HepG2 (cell line): ENCODE measurements around the gene GSS. TPM values are rescaled to one million over a fixed set of nuclear protein-coding genes. Genes with fewer than 3 reads are reported as not detected.
A peak's percentile ranks its signal among the peaks of the same experiment; 100 is the strongest.

ENCODE experiments used
- ATAC-seq: fragments of 200-7000 bp; cut with Tn5 transposase; 3 replicates; pipeline ENCODE4 v1.9.1; 2020; ENCODE audit warnings: mild to moderate bottlenecking, moderate library complexity
- BruUV-seq: library from RNA; stranded (reverse); fragments of 400-500 nt; replicated peaks from 2 replicates; lab custom pipeline; 2021; lab: Mats Ljungman, UMichigan
- CTCF ChIA-PET: fragments of 300-600 bp; formaldehyde crosslinking; extraction: SDS; loops from one replicate; lab custom pipeline; 2021; ENCODE audit warnings: low total read pairs, inconsistent platforms, low intra/inter-chr PET ratio; lab: Yijun Ruan, JAX
- POLR2A ChIA-PET: fragments of 350-600 bp; sonication (Branson Sonifier 250); formaldehyde crosslinking; loops from one replicate; lab custom pipeline; 2020; ENCODE audit warnings: antibody characterized with exemption, inconsistent platforms; lab: Yijun Ruan, JAX
- DNase-seq: peaks from one replicate; pipeline ENCODE4 v3.0.0-alpha.2; 2015; ENCODE audit warnings: low spot score
- FAIRE-seq: peaks from 3 replicates; lab custom pipeline; 2011; peaks lifted over from hg19 to GRCh38; lab: Jason Lieb, UNC
- H2AFZ ChIP-seq: one replicate; pipeline ENCODE4 v1.6.1; 2011; ENCODE audit warnings: low read length, inconsistent platforms
- H3K27ac ChIP-seq: fragments of 300-600 bp; 3 replicates; pipeline ENCODE4 v1.8.0; 2011; ENCODE audit warnings: mixed run types, mild to moderate bottlenecking, mixed read lengths, low read length, inconsistent platforms; ENCODE audit not compliant: insufficient read depth; ENCODE audit errors: extremely low read length
- H3K27me3 ChIP-seq, 2 experiments: fragments of 200-600 bp in 1 of 2; 2 replicates in 1 of 2; 3 replicates in 1 of 2; pipeline versions ENCODE4 v1.6.0 to v1.8.0; 2011; ENCODE audit warnings: low read length in 2 of 2, mild to moderate bottlenecking in 2 of 2, moderate library complexity in 2 of 2, inconsistent platforms in 1 of 2; ENCODE audit not compliant: insufficient read depth in 2 of 2, control insufficient read depth in 1 of 2
- H3K36me3 ChIP-seq, 2 experiments: fragments of 200-600 bp in 1 of 2; replicated peaks in 1 of 2; 2 replicates in 1 of 2; 3 replicates in 1 of 2; pipeline versions ENCODE4 v1.5.1 to v1.8.0; 2011; ENCODE audit warnings: low read length in 2 of 2, inconsistent platforms in 1 of 2; ENCODE audit not compliant: insufficient read depth in 2 of 2, control insufficient read depth in 1 of 2
- H3K4me1 ChIP-seq: 2 replicates; pipeline ENCODE4 v1.5.1; 2012; ENCODE audit warnings: low read length, inconsistent platforms; ENCODE audit not compliant: insufficient read depth
- H3K4me2 ChIP-seq: 2 replicates; pipeline ENCODE4 v1.6.0; 2011; ENCODE audit warnings: low read depth, low read length, inconsistent platforms
- H3K4me3 ChIP-seq, 3 experiments: fragments of 200-600 bp in 1 of 3; sonication (generic), shearing (Covaris generic) in 1 of 3; replicated peaks in 1 of 3; 2 replicates each; pipeline ENCODE4 v1.5.1; 2011 to 2016; ENCODE audit warnings: low read length in 3 of 3, inconsistent platforms in 2 of 3, low read depth in 2 of 3, mild to moderate bottlenecking in 2 of 3, control low read depth in 1 of 3, mixed read lengths in 1 of 3; ENCODE audit not compliant: insufficient read depth in 1 of 3
- H3K79me2 ChIP-seq: one replicate; pipeline ENCODE4 v1.6.1; 2011; ENCODE audit warnings: low read length, inconsistent platforms; ENCODE audit not compliant: insufficient read depth
- H3K9ac ChIP-seq: 2 replicates; pipeline ENCODE4 v1.6.0; 2011; ENCODE audit warnings: mild to moderate bottlenecking, low read depth, low read length, inconsistent platforms; ENCODE audit not compliant: insufficient read depth
- H3K9me3 ChIP-seq: 2 replicates; pipeline ENCODE4 v1.5.1; 2012; ENCODE audit warnings: mild to moderate bottlenecking, low read length
- H4K20me1 ChIP-seq: 2 replicates; pipeline ENCODE4 v1.6.0; 2011; ENCODE audit warnings: inconsistent platforms, mild to moderate bottlenecking, low read length, moderate library complexity; ENCODE audit not compliant: insufficient read depth
- AGO2 ChIP-seq: fragments of 200-400 bp; formaldehyde crosslinking; optimal IDR thresholded peaks from 2 replicates; pipeline ENCODE3; 2017; ENCODE audit warnings: mild to moderate bottlenecking, low read depth, low read length, moderate library complexity
- BHLHE40 ChIP-seq: IDR thresholded peaks from 2 replicates; pipeline ENCODE4 v1.6.1; 2011; ENCODE audit warnings: low read length, improper control_type of control experiment
- ESRRA ChIP-seq: sonication (generic); formaldehyde crosslinking; IDR thresholded peaks from 2 replicates; pipeline ENCODE4 v1.5.1; 2020; ENCODE audit warnings: mild to moderate bottlenecking, low read depth, missing genetic modification reagents
- FOXO1 ChIP-seq: sonication (generic); formaldehyde crosslinking; IDR thresholded peaks from 2 replicates; pipeline ENCODE4 v1.4.0; 2020; ENCODE audit warnings: missing genetic modification reagents
- IRX3 ChIP-seq: sonication (generic); formaldehyde crosslinking; IDR thresholded peaks from 2 replicates; pipeline ENCODE4 v1.8.1; 2023; ENCODE audit warnings: mild to moderate bottlenecking, low read depth, missing genetic modification reagents, borderline replicate concordance
- JUNB ChIP-seq: sonication (generic); formaldehyde crosslinking; IDR thresholded peaks from 2 replicates; pipeline ENCODE4 v1.8.0; 2022; ENCODE audit warnings: missing genetic modification reagents, mild to moderate bottlenecking, borderline replicate concordance
- KDM2A ChIP-seq: sonication (generic); formaldehyde crosslinking; IDR thresholded peaks from 2 replicates; pipeline ENCODE4 v1.4.0; 2020; ENCODE audit warnings: low read depth, missing genetic modification reagents, borderline replicate concordance
- MATR3 ChIP-seq: sonication (generic); formaldehyde crosslinking; IDR thresholded peaks from 2 replicates; pipeline ENCODE4 v1.4.0; 2020; ENCODE audit warnings: missing genetic modification reagents
- MNT ChIP-seq: fragments of 450-650 bp; IDR thresholded peaks from 2 replicates; pipeline ENCODE4 v1.6.1; 2016
- NFRKB ChIP-seq: fragments of 450-650 bp; IDR thresholded peaks from 2 replicates; pipeline ENCODE4 v1.6.1; 2017
- PLRG1 ChIP-seq: fragments of 450-650 bp; conservative IDR thresholded peaks from 2 replicates; pipeline ENCODE4 v1.6.1; 2016
- POLR2A ChIP-seq, 2 experiments: IDR thresholded peaks; 2 replicates each; pipeline ENCODE4 v1.6.1; 2011; ENCODE audit warnings: low read depth in 2 of 2, low read length in 2 of 2, mild to moderate bottlenecking in 1 of 2, moderate library complexity in 1 of 2; ENCODE audit not compliant: insufficient read depth in 1 of 2
- SNAI1 ChIP-seq: sonication (generic); formaldehyde crosslinking; IDR thresholded peaks from 2 replicates; pipeline ENCODE4 v1.5.0; 2020; ENCODE audit warnings: mild to moderate bottlenecking, missing genetic modification reagents, borderline replicate concordance
- TGIF2 ChIP-seq: IDR thresholded peaks from 2 replicates; pipeline ENCODE4 v1.6.1; 2016; ENCODE audit warnings: control low read depth, missing compliant biosample characterization
- ZNF326 ChIP-seq: sonication (generic); formaldehyde crosslinking; IDR thresholded peaks from 2 replicates; pipeline ENCODE4 v1.4.0; 2020; ENCODE audit warnings: missing genetic modification reagents, borderline replicate concordance
- ZNF614 ChIP-seq: IDR thresholded peaks from 2 replicates; pipeline ENCODE4 v1.6.1; 2018; ENCODE audit warnings: missing biosample characterization, missing genetic modification reagents, inconsistent platforms, borderline replicate concordance
- ZNF660 ChIP-seq: sonication (generic); formaldehyde crosslinking; IDR thresholded peaks from 2 replicates; pipeline ENCODE4 v1.5.1; 2020; ENCODE audit warnings: mild to moderate bottlenecking, low read depth, missing genetic modification reagents, borderline replicate concordance
- ZNF776 ChIP-seq: sonication (generic); formaldehyde crosslinking; IDR thresholded peaks from 2 replicates; pipeline ENCODE4 v1.4.0; 2020; ENCODE audit warnings: mild to moderate bottlenecking, missing genetic modification reagents
- WGBS: methylation state at CpG from one replicate; pipeline ENCODE4 v1.1.6; 2017; ENCODE audit warnings: low lambda C conversion rate; 5-methylcytosine and 5-hydroxymethylcytosine counted together
- in situ Hi-C: cut with HindIII; loops from 2 replicates; pipeline ENCODE4 v1.10.0; 2017; ENCODE audit warnings: low pct_unique_long_range_greater_than_20kb; ENCODE audit not compliant: extremely low pct_ligation_motif_present
- intact Hi-C: fragments of 100-400 bp; cut with micrococcal nuclease; formaldehyde crosslinking; loops from one replicate; pipeline ENCODE4 v1.10.0; 2022; ENCODE audit not compliant: unreplicated experiment
- polyA plus RNA-seq, 8 experiments: library from polyadenylated mRNA; depleted of rRNA in 3 of 8; stranded (reverse) in 7 of 8; unstranded in 1 of 8; fragments of >200 nt; fragmentation: Illumina TruSeq in 4 of 8; extraction: Trizol in 4 of 8; gene quantifications; 2 replicates each; pipeline versions ENCODE4 v1.2.1 to v1.2.3, GENCODE V29; 2011 to 2016; ENCODE audit warnings: low read depth in 4 of 8, missing spikeins in 1 of 8, mixed read lengths in 1 of 8; ENCODE audit not compliant: insufficient read depth in 1 of 8
- total RNA-seq, 5 experiments: library from RNA; depleted of rRNA; stranded (reverse); fragments of >200 nt; fragmentation: Illumina TruSeq; extraction: Trizol; gene quantifications; 2 replicates each; pipeline ENCODE4 v1.2.3, GENCODE V29; 2016; ENCODE audit warnings: low read depth in 1 of 5
- TF ChIP-seq, protein P1 (sequence below): sonication (generic); formaldehyde crosslinking; IDR thresholded peaks from 2 replicates; pipeline ENCODE4 v1.5.1; 2020; ENCODE audit warnings: missing genetic modification reagents, mild to moderate bottlenecking, borderline replicate concordance
- TF ChIP-seq, protein P2 (sequence below): sonication (generic); formaldehyde crosslinking; IDR thresholded peaks from 2 replicates; pipeline ENCODE4 v1.4.0; 2020; ENCODE audit warnings: missing genetic modification reagents

The GSS gene
- total and polyA plus RNA-seq, 2 of the 13 experiments (the other 11 are each of a cell fraction or from before 2014, with no cell fraction given), result 80.1 to 102 TPM

- FAIRE-seq, result no peak
- ATAC-seq, result no peak
- WGBS, result 63% methylated on average over 12 of the region's 12 CpGs
- intact Hi-C loops (no loop called here), in situ Hi-C loops (no loop called here)
- Histone ChIP-seq H4K20me1 (no peaks in the 10 kb centered on the region), H3K4me2 (no peak overlapping the region), H3K79me2 (no peaks in the 10 kb centered on the region), H3K36me3 (no peaks in the 10 kb centered on the region), H3K9me3 (no peaks in the 10 kb centered on the region), H3K4me3 (no peak overlapping the region), H3K9ac (no peak overlapping the region), H3K27ac (no peak overlapping the region), H3K4me1 (peaks cover 13% of the 10 kb centered on the region), H2AFZ (no peak overlapping the region), H3K27me3 (peaks cover 28 to 43% of the 10 kb centered on the region in 2 experiments)
- no TSS peak for BruUV-seq
- CTCF ChIA-PET, result no interaction called here
- POLR2A ChIA-PET, result no interaction called here
- DNase-seq, result no peak
- TF ChIP-seq KDM2A (CRISPR knock-in tag) (peak; percentile 68), IRX3 (CRISPR knock-in tag) (no peak), AGO2 (peak; percentile 31), BHLHE40 (peak; percentile 13; the same call in 1 of the 2 replicates), FOXO1 (CRISPR knock-in tag) (0 out of 2 replicates have a peak, but pooled peaks have one; percentile 21), ZNF660 (CRISPR knock-in tag) (no peak), MATR3 (CRISPR knock-in tag) (0 out of 2 replicates have a peak, but pooled peaks have one; percentile 68), PLRG1 (no peak), ZNF326 (CRISPR knock-in tag) (peak; percentile 96), SNAI1 (CRISPR knock-in tag) (no peak), ESRRA (CRISPR knock-in tag) (0 out of 2 replicates have a peak, but pooled peaks have one; percentile 23), MNT (peak; percentile 69), ZNF776 (no peak), NFRKB (no peak), JUNB (CRISPR knock-in tag) (peak; percentile 67; the same call in 1 of the 2 replicates), TGIF2 (CRISPR knock-in tag) (no peak), ZNF614 (no peak), POLR2A (IDR thresholded peaks at IDR 0.05; ENCODE audit: insufficient read depth in 1 of 2, low read depth in 2 of 2, low read length in 2 of 2) (peak in 1 of 2 experiments; percentile 51; a peak in 1 of 4 replicates)
- TF ChIP-seq, protein P1, sequence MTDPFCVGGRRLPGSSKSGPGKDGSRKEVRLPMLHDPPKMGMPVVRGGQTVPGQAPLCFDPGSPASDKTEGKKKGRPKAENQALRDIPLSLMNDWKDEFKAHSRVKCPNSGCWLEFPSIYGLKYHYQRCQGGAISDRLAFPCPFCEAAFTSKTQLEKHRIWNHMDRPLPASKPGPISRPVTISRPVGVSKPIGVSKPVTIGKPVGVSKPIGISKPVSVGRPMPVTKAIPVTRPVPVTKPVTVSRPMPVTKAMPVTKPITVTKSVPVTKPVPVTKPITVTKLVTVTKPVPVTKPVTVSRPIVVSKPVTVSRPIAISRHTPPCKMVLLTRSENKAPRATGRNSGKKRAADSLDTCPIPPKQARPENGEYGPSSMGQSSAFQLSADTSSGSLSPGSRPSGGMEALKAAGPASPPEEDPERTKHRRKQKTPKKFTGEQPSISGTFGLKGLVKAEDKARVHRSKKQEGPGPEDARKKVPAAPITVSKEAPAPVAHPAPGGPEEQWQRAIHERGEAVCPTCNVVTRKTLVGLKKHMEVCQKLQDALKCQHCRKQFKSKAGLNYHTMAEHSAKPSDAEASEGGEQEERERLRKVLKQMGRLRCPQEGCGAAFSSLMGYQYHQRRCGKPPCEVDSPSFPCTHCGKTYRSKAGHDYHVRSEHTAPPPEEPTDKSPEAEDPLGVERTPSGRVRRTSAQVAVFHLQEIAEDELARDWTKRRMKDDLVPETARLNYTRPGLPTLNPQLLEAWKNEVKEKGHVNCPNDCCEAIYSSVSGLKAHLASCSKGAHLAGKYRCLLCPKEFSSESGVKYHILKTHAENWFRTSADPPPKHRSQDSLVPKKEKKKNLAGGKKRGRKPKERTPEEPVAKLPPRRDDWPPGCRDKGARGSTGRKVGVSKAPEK (CRISPR knock-in tag), result 0 out of 2 replicates have a peak, but pooled peaks have one; percentile 61
- TF ChIP-seq, protein P2, sequence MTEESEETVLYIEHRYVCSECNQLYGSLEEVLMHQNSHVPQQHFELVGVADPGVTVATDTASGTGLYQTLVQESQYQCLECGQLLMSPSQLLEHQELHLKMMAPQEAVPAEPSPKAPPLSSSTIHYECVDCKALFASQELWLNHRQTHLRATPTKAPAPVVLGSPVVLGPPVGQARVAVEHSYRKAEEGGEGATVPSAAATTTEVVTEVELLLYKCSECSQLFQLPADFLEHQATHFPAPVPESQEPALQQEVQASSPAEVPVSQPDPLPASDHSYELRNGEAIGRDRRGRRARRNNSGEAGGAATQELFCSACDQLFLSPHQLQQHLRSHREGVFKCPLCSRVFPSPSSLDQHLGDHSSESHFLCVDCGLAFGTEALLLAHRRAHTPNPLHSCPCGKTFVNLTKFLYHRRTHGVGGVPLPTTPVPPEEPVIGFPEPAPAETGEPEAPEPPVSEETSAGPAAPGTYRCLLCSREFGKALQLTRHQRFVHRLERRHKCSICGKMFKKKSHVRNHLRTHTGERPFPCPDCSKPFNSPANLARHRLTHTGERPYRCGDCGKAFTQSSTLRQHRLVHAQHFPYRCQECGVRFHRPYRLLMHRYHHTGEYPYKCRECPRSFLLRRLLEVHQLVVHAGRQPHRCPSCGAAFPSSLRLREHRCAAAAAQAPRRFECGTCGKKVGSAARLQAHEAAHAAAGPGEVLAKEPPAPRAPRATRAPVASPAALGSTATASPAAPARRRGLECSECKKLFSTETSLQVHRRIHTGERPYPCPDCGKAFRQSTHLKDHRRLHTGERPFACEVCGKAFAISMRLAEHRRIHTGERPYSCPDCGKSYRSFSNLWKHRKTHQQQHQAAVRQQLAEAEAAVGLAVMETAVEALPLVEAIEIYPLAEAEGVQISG (CRISPR knock-in tag), result 0 out of 2 replicates have a peak, but pooled peaks have one; percentile 27
Observed at GRCh38 chr20:34988191-34988540, 32.6 kb upstream of the GSS start.
